ENCODE data around the gene TIMP3. TPM values are rescaled to one million over a fixed set of nuclear protein-coding genes. Genes with fewer than 3 reads are reported as not detected.

Gene TIMP3
- polyA plus RNA-seq, 1 of the 3 experiments (the other 2 are of a cell fraction): 26.1 TPM

DNA sequence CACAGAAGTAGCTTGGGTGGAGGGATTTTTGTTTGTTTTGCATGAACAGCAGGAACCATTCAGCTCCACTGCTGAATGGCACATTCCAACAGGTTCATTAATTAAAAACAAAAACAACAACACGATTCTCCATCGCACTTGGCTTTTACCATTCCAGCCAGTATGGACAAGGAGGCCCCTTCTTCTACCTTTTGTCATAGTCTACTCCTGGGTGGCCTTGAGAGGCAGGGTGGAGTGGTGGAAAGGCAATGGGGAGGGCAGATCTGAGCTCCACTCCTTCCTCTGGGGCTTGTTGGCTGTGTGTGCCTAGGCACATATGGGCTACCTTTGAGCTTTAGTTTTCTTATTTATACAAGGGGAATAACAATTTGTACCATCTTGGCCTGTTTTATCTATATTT, 4.8 kb downstream of the TIMP3 start:
- no peak overlapping the region for H3K9ac ChIP-seq

DNA sequence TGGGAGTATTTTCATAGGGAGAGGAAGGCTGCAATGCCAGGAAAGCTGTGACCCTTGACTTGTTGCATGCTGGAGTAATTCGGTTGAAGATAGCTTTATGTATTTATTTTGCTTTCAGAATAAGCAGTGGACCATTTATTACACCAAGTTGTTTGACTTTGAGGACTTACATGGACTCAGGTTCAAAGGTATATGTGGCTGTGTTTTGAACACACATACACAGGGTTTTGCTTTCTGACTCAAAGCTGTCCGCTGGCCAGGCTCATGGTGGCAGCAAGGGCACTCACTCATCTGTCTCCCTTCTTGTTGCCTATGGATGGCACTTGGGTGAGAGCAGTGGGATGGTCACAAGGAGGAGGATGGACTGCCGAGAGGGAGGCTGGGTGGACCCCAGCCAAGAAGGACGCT, 6.5 kb downstream of the TIMP3 start:
- H3K4me3 ChIP-seq (ENCODE audit: low read depth in 2 of 2, low read length in 1 of 2): no peak overlapping the region
- no peak for TF ChIP-seq EP300 (IDR thresholded peaks at IDR 0.05; ENCODE audit: borderline replicate concordance in 1 of 2, low read depth in 1 of 2, low read length in 1 of 2)
- TF ChIP-seq, protein P1, sequence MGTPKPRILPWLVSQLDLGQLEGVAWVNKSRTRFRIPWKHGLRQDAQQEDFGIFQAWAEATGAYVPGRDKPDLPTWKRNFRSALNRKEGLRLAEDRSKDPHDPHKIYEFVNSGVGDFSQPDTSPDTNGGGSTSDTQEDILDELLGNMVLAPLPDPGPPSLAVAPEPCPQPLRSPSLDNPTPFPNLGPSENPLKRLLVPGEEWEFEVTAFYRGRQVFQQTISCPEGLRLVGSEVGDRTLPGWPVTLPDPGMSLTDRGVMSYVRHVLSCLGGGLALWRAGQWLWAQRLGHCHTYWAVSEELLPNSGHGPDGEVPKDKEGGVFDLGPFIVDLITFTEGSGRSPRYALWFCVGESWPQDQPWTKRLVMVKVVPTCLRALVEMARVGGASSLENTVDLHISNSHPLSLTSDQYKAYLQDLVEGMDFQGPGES (IDR thresholded peaks at IDR 0.05; ENCODE audit: low read depth, low read length): no peak
- TF ChIP-seq SMC3 (IDR thresholded peaks at IDR 0.05; ENCODE audit: low read depth, low read length): no peak
- TF ChIP-seq TEAD4 (IDR thresholded peaks at IDR 0.05; ENCODE audit: borderline replicate concordance, insufficient read depth): no peak
- TF ChIP-seq YY1 (IDR thresholded peaks at IDR 0.05; ENCODE audit: low read depth): no peak
- TF ChIP-seq, protein P2, sequence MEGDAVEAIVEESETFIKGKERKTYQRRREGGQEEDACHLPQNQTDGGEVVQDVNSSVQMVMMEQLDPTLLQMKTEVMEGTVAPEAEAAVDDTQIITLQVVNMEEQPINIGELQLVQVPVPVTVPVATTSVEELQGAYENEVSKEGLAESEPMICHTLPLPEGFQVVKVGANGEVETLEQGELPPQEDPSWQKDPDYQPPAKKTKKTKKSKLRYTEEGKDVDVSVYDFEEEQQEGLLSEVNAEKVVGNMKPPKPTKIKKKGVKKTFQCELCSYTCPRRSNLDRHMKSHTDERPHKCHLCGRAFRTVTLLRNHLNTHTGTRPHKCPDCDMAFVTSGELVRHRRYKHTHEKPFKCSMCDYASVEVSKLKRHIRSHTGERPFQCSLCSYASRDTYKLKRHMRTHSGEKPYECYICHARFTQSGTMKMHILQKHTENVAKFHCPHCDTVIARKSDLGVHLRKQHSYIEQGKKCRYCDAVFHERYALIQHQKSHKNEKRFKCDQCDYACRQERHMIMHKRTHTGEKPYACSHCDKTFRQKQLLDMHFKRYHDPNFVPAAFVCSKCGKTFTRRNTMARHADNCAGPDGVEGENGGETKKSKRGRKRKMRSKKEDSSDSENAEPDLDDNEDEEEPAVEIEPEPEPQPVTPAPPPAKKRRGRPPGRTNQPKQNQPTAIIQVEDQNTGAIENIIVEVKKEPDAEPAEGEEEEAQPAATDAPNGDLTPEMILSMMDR (IDR thresholded peaks at IDR 0.05): no peak
- TF ChIP-seq, protein P3, sequence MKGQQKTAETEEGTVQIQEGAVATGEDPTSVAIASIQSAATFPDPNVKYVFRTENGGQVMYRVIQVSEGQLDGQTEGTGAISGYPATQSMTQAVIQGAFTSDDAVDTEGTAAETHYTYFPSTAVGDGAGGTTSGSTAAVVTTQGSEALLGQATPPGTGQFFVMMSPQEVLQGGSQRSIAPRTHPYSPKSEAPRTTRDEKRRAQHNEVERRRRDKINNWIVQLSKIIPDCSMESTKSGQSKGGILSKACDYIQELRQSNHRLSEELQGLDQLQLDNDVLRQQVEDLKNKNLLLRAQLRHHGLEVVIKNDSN (IDR thresholded peaks at IDR 0.05; ENCODE audit: borderline replicate concordance, low read depth): no peak
- TF ChIP-seq FOXM1 (IDR thresholded peaks at IDR 0.05; ENCODE audit: low read depth): no peak
- H3K79me2 ChIP-seq (ENCODE audit: insufficient read depth): peaks cover under 1% of the 10 kb centered on the region; the same call in 1 of the 2 replicates
- H3K4me1 ChIP-seq (ENCODE audit: control insufficient read depth in 1 of 2, insufficient read depth in 2 of 2, low read depth in 1 of 2, low read length in 1 of 2): peaks cover 8 to 17% of the 10 kb centered on the region in 2 experiments; a peak in 2 of 4 replicates
- H3K36me3 ChIP-seq (replicated peaks in 1 of 2; ENCODE audit: control insufficient read depth in 1 of 2, insufficient read depth in 2 of 2, low read length in 1 of 2): no peaks in the 10 kb centered on the region
- H3K4me2 ChIP-seq: no peak overlapping the region
- H3K9me2 ChIP-seq: no peaks in the 10 kb centered on the region
- 0 out of 2 replicates have a peak, but pooled peaks cover 11% of the 10 kb centered on the region for H4K20me1 ChIP-seq (ENCODE audit: insufficient read depth)
- ChIA-PET CTCF (interaction anchor here (0.7 to 1.9 kb wide), 3 partner anchors 11 to 192 kb away, joined by 3 to 7 read pairs (median 3); no protein-coding TSS in a partner anchor), POLR2A (no interaction called here)
- H3K27me3 ChIP-seq (ENCODE audit: insufficient read depth): no peaks in the 10 kb centered on the region
- no peaks in the 10 kb centered on the region for H3K9me3 ChIP-seq
- H3F3A ChIP-seq (replicated peaks; ENCODE audit: insufficient read depth): no peaks in the 10 kb centered on the region
- H2AFZ ChIP-seq (ENCODE audit: low read depth): no peak overlapping the region
- no peak overlapping the region for H3K27ac ChIP-seq (ENCODE audit: low read depth in 2 of 2, low read length in 1 of 2)
- WGBS (ENCODE audit: low lambda C conversion rate): 73% methylated on average over 3 of the region's 4 CpGs
- no peak for DNase-seq
- no peak overlapping the region for H3K9ac ChIP-seq

More for the DNA sequence above, 4.8 kb downstream of the TIMP3 start:
- 79% methylated on average over 2 of the region's 2 CpGs for WGBS (ENCODE audit: low lambda C conversion rate)
- no peak overlapping the region for H3K4me2 ChIP-seq
- H3K9me2 ChIP-seq: no peaks in the 10 kb centered on the region
- no peak overlapping the region for H3K4me3 ChIP-seq (ENCODE audit: low read depth in 2 of 2, low read length in 1 of 2)
- DNase-seq: no peak
- no peaks in the 10 kb centered on the region for H3K9me3 ChIP-seq
- CTCF ChIA-PET: interaction anchor here (0.6 to 12.7 kb wide), 6 partner anchors 9 to 380 kb away, joined by 3 to 92 read pairs (median 3); no protein-coding TSS in a partner anchor
- 0 out of 2 replicates have a peak, but pooled peaks cover 11% of the 10 kb centered on the region for H4K20me1 ChIP-seq (ENCODE audit: insufficient read depth)
- TF ChIP-seq EZH2phosphoT487 (IDR thresholded peaks at IDR 0.05; ENCODE audit: borderline replicate concordance, low read depth) (no peak), NFIC (IDR thresholded peaks at IDR 0.05; ENCODE audit: borderline replicate concordance) (no peak), RCOR1 (IDR thresholded peaks at IDR 0.05; ENCODE audit: low read length) (no peak), TCF12 (IDR thresholded peaks at IDR 0.05) (no peak), JUND (IDR thresholded peaks at IDR 0.05) (no peak)
- TF ChIP-seq, protein P2 (IDR thresholded peaks at IDR 0.05): no peak
- H3K27me3 ChIP-seq (ENCODE audit: insufficient read depth): no peaks in the 10 kb centered on the region
- H3K36me3 ChIP-seq (replicated peaks in 1 of 2; ENCODE audit: control insufficient read depth in 1 of 2, insufficient read depth in 2 of 2, low read length in 1 of 2): no peaks in the 10 kb centered on the region
- no peaks in the 10 kb centered on the region for H3F3A ChIP-seq (replicated peaks; ENCODE audit: insufficient read depth)
- H2AFZ ChIP-seq (ENCODE audit: low read depth): no peak overlapping the region
- peaks cover 11% of the 10 kb centered on the region; the same call in 1 of the 2 replicates for H3K79me2 ChIP-seq (ENCODE audit: insufficient read depth)
- H3K27ac ChIP-seq (ENCODE audit: low read depth in 2 of 2, low read length in 1 of 2): no peak overlapping the region
- POLR2A ChIA-PET: no interaction called here
- H3K4me1 ChIP-seq (ENCODE audit: control insufficient read depth in 1 of 2, insufficient read depth in 2 of 2, low read depth in 1 of 2, low read length in 1 of 2): peaks cover 8 to 25% of the 10 kb centered on the region in 2 experiments; a peak in 3 of 4 replicates

All from SK-N-SH (cell line).